DND-41 (cell line): ENCODE measurements around the gene PCP2.

Experiments used
- CTCF ChIP-seq: IDR thresholded peaks from 2 replicates; pipeline ENCODE4 v1.5.1; 2012; ENCODE audit warnings: borderline replicate concordance, low read length, moderate library complexity, mild to moderate bottlenecking; ENCODE audit not compliant: poor library complexity, severe bottlenecking; ENCODE audit errors: extremely low read depth
- EZH2 ChIP-seq: IDR thresholded peaks from 3 replicates; pipeline ENCODE4 v1.6.1; 2012; ENCODE audit warnings: borderline replicate concordance, low read depth, mild to moderate bottlenecking, moderate library complexity, low read length, inconsistent platforms; ENCODE audit not compliant: severe bottlenecking

- TF ChIP-seq CTCF = no peak
- no peak for TF ChIP-seq EZH2
These were observed 2.2 kb upstream of the PCP2 start for GRCh38 chr19:7635670-7636069.
